GM18520 (cell line): Measurements from ENCODE around the gene EN1.

Experiments
- ATAC-seq: cut with Tn5 transposase; IDR thresholded peaks from one replicate; pipeline ENCODE4 v1.9.1; 2021; ENCODE audit not compliant: unreplicated experiment

The EN1 gene

DNA sequence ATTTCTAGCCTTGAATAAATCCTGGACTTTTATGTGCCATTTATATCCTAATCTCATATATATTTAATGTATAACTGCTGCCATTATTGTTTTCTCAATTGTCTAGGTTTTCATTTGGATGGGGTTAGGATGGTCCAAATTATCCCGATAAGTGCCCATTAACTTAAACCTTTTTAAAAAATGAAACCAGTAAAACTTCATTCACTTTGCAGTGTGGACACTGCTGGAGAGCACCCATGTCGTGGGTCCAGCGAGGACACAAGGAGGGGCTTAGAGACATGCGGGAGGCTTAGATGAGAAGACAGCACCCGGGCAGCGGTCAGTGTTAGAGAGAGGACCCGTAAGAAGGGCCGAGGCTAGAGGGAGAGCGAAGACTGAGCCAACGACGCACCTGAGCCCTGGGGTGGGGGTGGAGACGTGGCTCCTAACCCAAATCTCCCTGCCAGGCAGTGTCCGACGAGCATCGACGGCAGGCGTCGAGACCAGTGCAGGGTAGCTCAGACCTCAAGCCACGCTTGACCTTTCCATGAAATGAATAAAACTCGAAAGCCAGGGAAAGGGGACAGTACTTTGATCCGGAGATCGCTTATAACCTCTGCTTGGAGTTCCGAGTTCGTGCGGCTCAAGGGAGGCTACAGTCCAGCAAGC, 9.0 kb upstream of the EN1 start:
- no peak for ATAC-seq

DNA sequence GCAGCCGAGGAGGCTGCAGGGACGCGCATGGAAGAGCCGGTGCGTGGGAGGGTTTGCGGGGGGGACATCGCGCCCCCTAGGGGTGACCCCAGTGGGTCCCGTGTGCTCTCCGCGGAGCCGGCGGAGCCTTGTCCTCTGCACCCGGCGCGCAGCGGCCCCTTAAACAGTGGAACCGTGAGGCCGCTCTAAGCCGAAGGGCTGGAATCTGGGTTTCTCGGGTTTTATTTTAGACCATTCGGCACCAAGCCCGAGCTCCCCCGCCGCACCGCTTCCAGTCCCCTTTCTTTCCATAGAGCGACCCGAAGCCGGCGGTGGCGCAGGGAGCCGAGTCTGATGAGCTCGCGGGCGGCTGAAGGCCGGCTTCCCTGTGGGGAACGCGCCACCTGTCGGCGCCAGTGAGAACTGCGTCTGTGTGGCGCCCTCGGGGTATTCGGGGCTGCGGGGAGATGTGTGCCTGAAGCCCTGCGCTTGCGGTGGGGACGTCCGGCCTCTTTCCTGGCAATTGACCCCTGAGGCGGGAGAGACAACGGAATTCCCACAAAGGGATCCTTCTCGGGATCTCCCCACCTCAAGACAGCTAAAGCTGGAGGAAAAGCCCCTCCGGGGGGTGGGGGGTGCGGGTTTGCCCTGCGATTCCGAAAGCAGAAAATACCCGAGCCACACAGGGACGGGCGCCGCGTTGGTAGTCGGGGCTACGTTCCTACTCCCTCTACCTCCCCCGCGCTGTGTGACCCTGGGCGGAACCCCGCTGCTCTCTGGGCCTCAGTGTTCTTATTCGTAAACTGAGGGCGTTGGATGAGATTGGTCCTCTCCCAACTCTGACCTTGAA, 8.2 kb upstream of the EN1 start:
- peak; percentile 93 for ATAC-seq

DNA sequence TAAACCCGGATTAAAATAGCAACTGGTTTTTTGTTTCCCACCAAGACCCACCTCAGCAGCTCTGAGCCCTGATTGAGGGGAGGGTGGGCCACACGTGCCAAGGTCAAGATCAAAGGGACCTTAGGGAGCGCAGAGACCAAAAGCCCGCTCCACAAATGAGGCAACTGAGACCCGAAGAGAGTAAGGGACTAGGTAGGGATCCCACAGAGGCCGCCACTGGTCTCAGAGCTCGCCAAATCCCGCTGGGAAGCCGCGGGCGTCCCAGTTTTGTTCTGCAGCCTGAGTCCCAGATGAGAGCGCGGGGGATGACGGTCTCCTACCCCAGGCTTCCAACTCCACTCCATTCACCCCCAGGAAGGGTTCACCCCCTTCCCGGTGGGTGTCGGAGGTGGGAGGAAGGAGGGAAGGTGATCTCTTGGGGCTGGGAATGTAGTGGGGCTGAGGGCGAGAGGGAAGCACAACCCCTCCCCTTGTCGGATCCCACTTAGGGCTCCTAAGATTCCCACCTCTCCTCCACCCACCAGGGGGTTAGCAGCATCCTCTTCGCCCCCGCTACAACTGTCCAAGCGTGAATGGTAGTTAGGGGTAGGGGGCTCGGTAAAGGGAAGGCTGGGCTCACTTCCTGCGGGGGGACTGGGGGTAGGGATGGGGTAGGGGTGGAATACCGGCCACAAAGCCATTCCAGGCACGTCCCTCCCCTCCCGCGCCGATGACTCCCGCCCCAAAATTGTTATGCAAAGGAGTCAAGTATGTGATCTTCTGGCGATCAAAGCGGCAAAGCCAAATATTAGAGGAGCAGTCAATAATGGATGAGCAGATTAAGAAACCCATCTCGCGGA, 7.3 kb upstream of the EN1 start:
- ATAC-seq: no peak

DNA sequence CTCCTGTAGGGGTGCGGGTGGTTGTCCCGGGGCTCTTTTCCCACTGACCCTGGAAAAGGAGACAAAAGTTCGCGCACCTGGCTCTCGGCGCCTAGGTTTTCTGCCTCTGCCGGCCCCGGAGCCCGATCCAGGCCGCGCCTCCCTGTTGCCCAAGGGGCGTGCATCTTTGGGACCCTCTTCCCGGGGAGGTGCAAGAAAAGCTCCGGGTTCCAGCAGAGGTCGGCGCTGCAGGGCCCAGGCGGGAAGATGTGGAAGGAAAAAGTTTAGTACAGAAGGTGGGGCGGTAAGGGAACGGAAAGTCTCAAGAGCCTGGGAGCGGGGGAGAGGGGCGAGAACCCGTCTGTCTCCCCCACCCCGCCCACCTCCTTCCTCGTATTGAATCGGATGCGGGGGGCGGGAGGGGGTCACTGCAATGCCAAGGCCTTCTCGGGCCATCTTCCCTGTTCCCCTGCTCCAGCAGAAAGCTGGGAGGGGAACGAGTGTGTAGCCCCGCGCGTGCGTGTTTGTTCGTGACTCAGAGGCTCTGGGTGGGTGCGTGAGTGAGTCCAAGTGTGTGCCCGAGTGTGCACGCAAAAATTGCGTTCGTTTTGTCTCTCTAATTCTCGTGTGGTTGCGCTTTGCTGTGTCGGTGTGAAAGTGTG, 6.3 kb upstream of the EN1 start:
- ATAC-seq: no peak

DNA sequence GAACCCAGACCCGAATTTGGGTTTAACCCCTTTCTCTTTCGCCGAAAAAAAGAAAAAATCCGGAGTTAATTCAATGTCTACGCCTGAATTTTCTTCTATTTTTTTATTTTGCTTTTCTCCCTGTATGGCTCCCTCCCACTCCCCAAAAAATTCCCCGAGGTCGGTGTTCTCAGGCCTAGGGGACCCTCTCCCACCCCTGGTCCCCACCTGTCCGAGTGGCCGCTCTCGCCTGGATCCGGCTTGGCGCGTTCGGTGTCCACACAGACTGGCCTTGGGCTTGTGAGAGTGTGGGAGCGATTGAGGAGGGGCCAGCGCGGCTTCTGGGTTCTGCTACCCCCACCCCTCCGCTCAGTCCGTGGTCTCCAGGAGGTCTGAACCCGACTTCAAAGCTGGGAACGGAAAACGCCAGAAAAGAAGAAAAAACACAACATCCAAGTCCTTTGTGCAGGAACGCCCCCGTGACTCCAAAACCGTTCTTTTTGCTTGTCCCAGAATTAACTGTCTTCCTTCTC, 5.7 kb upstream of the EN1 start:
- ATAC-seq: no peak

DNA sequence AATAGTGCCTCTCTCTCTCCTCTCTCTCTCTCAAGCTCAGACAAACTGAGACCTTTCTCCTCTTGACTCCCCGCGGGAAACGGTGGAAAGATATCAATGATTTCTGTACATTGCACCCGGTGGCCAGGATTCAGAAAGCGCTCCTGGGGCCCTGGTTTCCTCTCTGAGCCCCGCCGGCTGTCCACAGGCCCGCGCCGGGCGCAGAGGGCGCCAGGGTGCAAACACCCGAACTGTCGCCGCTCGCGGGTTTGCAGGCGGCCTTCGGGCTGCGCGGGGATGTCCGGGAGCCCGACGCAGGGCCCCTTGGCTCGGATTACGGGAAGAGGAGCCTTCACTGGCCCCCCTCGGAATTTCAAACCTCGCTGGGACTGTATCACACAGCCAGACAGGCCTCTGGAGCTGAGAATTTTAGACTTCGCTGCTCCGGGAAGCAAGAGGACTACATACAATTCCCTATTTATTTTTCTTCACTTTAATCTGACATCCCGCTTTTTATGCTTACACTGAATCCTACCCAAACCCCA, 5.2 kb upstream of the EN1 start:
- no peak for ATAC-seq

DNA sequence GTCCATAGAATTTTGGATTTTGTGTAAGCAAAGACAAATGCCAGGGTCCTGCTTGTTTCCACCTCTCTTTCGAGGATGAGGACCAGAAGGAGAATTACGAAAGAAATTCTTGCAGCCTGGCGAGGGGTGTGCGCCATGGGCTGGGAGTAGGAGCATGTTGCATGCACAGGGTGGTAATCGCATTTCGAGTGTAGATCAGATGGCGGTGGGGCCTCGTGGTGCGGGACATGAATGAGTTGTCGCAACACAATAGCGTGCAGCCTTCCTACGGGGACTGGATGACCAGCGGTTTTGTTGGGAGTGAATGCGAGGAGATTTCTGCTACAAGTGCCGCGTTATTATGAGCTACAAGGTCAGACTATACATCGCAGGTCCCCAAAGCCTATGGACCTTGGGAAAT, 4.2 kb upstream of the EN1 start:
- ATAC-seq: no peak

DNA sequence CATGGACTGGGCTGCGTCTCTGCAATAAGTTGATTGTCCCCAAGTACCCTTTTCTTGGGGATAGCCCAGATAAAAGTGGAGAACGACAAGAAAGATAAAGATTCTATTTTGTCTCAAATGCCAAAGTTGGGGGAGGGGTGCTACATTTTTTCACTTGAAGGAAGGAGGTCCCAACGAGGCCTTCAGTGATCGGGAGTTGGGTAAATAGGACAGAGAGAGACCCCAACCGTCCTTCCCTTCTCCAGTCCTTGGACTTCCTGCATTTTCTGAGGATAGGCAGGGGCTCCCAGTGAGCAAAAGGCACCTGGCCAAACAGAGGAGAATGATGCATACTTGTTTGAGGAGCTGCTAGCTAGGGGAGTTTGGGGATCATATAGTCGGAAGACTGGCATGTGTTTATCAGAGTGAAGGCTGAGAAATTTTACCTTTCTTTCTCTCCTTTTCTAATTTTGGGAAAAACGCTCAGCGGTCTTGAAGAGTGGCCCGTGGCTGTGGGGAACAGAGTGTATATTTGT, 3.5 kb upstream of the EN1 start:
- ATAC-seq: no peak

DNA sequence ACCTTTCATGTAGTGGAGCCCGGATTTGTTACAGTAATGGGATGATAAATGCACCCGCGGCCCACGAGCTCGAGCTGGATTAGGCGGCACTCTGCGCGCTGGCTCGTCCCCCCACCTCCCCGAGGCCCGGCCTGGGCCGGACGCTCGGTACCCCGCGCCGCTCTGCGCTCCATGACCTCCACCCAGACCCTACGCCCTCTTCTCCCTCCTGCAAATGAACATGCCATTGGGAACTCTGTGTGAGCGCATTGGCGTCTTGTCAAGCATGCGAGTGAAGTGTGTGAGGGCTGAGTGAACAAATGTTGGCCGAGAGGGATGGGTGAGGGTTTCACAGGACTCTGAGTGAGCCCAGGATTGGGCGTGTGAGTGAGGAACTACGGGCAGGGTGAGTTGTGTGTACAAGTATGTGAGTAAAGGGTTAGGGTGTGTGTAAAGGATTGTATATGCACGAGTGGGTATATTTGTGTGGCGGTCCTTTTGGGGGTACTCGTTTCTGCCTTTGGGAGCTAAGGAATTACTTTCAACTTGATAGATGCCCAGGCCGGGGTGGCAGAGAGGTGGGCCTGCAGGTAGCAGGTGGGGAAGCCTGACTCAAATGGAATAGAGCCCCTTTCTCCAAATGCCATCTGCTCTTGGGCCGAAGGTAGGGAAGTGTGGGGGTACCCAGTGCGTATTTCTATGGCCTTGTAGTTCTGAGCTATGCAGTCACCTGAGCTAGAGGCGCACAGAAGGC, 2.9 kb upstream of the EN1 start:
- no peak for ATAC-seq

DNA sequence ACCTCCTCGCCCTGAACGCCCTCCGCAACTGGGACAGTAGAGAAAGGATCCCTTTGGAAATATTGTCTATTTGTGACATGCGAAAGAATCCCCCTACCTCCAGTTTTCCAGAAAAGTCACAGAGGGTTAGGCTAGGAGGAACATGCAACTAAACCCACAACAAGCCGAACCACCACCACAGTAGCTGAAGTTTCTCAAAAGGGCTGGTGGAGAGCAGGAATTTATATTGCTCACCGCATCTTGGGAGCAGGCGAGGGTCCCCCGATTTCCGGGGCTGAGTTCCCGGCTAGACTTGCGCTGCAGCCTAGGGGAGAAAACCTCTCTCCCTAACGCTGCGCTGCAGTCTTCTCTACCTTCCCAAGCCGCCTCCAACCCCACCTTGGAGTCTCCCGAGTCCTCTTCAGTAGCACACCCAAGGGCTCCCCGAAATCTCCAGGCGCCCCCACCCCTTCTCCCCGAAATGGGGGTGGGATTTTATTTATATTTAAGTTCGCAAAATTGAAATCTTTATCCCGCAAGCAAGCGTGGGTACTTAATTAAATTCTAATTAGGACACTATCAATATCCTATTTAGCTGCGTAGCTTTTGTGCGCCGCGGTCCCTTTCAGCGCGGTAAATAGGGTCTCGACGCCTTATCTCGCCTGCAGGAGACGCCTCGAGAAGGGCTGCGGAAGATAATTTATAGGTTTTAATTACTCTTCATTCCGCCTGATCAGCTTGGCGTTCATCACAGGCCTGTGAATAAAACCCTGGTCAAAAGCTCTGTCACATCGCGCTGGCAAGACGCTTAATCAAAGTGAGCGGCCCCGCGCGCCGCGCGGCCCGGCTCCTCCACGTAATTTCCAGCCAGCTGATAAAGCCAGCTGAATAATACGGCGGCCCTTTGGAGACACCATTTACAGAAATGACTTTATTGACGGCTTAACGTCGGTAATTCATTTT, 2.0 kb upstream of the EN1 start:
- ATAC-seq: no peak

DNA sequence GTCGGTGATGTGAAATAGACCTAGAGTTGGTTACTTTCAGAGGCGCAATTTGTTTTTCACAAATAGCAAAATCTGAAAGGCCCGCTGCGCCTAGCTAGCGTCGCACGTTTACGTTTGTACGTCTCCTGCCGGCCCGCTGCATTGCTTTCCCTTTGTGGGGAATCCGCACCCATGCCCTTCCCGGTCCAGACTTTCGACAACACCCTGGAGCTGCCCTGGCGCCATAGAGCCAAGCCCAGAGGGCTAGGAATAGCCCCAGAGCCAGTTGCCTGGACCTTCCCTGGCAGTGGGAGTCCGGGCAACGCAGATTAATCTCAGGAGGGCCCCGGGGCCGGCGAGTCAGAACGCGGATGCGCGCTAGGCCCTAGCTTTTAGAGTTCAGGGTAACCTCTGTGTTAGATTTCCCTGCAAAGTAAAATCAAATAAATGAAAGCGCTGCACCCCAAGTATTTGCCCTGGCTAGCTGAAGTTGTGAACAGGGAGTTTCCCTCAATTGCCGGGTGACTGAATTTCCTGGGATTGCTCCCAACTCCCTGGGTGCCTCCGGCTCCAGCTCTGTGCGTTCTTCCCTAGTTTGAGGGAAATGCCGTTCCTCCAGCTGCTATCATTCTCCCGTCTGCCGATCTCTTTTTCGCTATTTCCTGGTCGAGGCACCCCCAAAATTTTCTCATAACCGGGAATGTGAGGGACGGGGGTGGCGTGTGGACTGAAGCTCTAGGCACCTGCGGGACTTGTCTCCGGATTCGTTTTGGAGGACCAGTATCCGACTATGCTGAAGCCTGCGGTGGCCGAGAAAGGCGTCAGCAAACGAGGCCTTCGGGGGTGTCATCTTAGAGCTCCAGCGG, 1.2 kb upstream of the EN1 start:
- no peak for ATAC-seq

DNA sequence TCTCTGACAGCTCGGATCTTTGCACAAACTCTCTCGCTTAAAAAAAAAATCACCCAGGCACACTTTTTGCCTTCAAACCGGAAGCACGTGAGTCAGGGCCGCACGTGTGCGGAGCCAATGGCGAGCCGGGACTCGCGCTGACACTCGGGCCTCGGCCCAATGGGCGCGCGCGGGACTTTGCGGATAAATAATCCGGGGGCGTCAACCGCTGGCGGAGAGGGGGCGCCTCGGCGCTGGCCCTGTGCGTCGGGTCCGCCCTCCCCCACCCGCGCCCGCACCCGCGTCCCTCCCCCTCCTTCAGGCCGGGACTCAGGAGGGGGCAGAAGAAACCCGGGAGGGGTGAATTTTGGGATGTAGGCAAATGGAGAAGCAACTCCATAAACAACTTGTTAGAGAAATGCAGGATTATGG, 319 bp upstream of the EN1 start:
- ATAC-seq: no peak

DNA sequence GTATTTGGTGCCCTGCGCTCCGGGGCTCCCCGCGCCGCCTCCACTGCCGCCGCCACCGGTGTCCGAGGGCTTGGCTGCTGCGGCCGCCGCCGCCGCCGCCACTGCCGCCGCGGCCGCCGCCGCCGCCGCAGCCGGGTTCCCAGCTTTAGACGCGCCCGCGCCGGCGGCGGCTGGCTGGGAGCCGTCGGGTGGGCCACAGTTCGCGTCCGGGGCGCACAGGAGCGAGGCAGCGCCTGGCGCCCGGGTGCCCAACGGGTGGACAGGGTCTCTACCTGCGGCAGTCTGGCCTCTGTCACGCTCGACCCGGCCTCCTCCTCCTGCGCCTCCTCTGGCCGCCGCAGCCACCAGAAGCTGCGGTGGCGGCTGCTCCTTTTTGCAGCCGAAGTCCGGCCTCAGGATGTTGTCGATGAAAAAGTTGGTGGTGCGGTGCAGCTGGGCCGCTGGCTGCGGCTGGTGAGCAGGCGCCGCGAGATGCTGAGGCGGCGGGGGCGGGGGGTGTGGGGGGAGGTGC, 951 bp downstream of the EN1 start:
- no peak for ATAC-seq

DNA sequence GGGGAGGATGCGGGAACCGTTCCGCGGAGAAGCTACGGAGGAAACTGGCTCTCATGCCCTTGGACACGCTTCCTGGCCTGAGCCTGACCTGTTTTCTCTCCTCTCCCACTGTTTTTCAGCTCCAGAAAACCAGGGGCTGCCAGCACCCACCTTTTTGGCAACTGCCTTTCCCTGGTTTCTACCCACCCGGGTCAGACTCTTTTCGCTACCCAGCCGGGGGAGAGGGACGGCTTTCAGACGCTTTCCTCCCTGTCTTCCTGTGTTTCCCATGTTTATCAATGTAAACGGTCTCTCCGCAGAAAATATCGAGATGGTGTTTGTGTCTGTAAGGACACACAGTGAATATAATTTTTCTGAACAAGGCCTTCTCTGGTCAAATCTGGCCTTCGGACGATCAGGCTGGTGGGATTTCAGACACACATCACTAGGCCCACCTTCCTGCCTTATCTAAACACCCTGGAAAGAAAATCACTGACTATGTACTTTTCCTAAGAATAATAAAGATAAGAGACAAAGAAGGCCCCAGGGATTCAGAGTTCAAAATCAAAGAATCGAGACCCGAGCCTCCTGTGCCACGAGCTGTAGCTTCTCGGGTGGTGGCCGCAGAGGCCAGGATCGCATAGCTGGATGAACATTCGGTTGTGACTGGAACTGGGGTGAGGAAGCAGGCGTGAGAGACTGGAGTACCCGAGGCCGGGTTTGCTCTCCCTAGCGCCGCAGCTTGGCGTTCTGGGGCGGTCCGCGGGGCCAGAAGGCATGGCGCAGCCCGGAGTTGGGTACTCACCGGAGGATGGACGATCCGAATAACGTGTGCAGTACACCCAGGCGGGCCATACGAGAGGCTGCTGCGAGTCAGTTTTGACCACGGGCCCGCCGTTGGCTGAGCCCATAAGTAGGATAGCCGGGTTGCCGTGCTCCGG, 1.7 kb downstream of the EN1 start:
- no peak for ATAC-seq

DNA sequence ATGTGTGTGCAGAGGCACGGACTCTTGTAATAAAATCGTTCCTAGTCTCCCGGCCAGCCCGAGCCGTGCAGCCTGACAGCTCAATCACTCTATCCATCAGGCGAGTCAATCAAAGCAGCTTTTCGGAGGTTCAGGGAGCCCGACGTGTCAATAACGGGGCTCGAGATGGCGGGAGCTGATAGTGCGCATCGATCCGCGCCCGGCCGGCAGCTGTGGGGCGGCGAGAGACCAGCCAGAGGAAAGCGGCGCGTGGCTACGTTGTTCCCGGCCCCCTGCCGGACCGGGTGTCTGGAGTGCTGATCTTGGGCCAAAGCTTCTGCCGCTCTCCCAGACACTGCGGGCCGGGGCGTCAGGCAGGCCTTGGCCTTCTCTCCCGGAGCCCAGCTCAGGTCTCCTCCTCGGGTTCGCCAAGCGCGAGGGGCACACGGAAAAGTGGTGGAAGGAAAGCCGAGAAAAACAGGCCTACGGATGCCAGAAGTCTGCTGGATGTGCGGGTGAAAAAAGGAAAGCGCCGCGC, 2.4 kb downstream of the EN1 start:
- ATAC-seq: no peak

DNA sequence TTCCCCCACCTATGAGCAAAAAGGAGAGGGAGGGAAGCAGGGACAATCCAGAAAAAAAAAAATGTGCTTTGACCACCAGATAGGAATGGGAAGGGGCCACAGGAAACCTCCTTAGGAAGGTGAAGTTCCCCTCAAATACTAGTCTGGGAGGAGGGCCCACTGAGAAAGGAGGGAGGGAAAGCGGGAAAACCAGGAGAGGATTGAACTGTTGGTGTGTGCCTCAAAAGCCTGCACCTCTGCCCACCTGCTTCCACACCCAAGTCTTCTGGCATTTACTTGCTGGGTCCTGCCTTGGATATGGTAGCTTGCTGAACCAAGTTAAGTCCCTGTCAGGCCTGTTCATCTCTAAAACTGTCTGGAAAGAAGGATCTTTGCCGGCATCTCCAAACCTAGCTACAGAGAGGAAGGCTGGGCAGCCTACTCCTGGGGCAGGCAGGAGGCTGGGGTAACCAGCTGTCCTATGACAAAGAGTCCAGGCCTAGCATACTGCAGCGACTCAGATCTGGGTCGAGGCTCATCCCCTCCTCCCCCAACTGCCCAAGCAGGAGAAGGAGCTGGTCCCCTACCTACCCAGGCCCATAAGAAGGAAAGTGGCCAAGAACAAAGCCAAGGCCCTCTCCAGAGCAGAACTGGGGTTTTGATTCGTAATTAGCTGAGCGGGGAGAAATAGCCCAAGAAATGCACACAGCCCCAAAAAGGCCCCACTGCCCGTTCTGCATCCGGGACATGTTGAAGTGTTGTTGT, 3.0 kb downstream of the EN1 start:
- ATAC-seq: no peak
